ENCODE results near the gene ENGASE. TPM values are rescaled to one million over a fixed set of nuclear protein-coding genes. Genes with fewer than 3 reads are reported as not detected.

The ENGASE gene
- total and polyA plus RNA-seq, 2 of the 8 experiments (the other 6 are each of a cell fraction or from before 2014, with no cell fraction given): 9.3 to 36.1 TPM

GRCh38 chr17:79027274-79027924, 47.2 kb upstream of the ENGASE start:
- Histone ChIP-seq H3K56ac (replicated peaks; ENCODE audit: insufficient read length, low read depth, low read length) (no peak overlapping the region), H3K4me2 (ENCODE audit: insufficient read depth in 1 of 2, low read depth in 2 of 2, low read length in 2 of 2) (no peak overlapping the region; a peak in 1 of 4 replicates), H4K91ac (replicated peaks; ENCODE audit: insufficient read length, low read length) (no peak overlapping the region), H2BK12ac (ENCODE audit: low read depth, low read length) (no peak overlapping the region), H3K79me1 (ENCODE audit: low read depth, low read length) (no peaks in the 10 kb centered on the region), H3K18ac (ENCODE audit: extremely low read depth, low read length) (no peak overlapping the region), H3K4me3 (ENCODE audit: extremely low read depth in 1 of 4, insufficient read depth in 2 of 4, low read depth in 3 of 4, low read length in 4 of 4) (no peak overlapping the region), H2BK15ac (ENCODE audit: low read length) (peak overlapping the region; percentile 72; the same call in 1 of the 2 replicates), H2AFZ (ENCODE audit: low read length) (no peak overlapping the region), H3K9me3 (ENCODE audit: insufficient read depth in 2 of 2, low read depth in 1 of 2, low read length in 1 of 2) (no peaks in the 10 kb centered on the region), H4K8ac (ENCODE audit: extremely low read depth, insufficient read depth, low read length) (no peak overlapping the region), H4K5ac (ENCODE audit: insufficient read length, low read depth, low read length) (no peak overlapping the region), H3K23ac (ENCODE audit: insufficient read length) (no peak overlapping the region), H3K27me3 (replicated peaks in 1 of 4; ENCODE audit: control insufficient read depth in 3 of 4, extremely low read depth in 1 of 4, insufficient read depth in 3 of 4, low read length in 3 of 4) (peaks cover 16 to 63% (median 55%) of the 10 kb centered on the region in 4 experiments), H3K23me2 (ENCODE audit: low read depth, low read length) (peaks cover 9% of the 10 kb centered on the region; the same call in 1 of the 2 replicates), H3K79me2 (ENCODE audit: control insufficient read depth in 1 of 2, insufficient read depth in 2 of 2, low read length in 2 of 2) (no peaks in the 10 kb centered on the region), H2BK20ac (ENCODE audit: low read length) (no peak overlapping the region), H2BK5ac (ENCODE audit: low read depth, low read length) (no peak overlapping the region), H4K20me1 (replicated peaks in 1 of 2; ENCODE audit: control insufficient read depth in 1 of 2, insufficient read depth in 2 of 2, low read length in 2 of 2) (peaks cover under 1 to 2% of the 10 kb centered on the region in 2 experiments), H3K27ac (ENCODE audit: low read depth, low read length) (no peak overlapping the region), H3K4me1 (replicated peaks in 1 of 4; ENCODE audit: control insufficient read depth in 3 of 4, insufficient read depth in 4 of 4, low read length in 3 of 4) (peaks cover 3 to 7% (median 6%) of the 10 kb centered on the region in 4 experiments; a peak in 4 of 7 replicates), H2AK5ac (ENCODE audit: low read depth, low read length) (no peak overlapping the region), H3K36me3 (ENCODE audit: control insufficient read depth in 2 of 4, insufficient read depth in 4 of 4, low read length in 3 of 4) (no peaks in the 10 kb centered on the region), H3K9ac (replicated peaks in 1 of 4; ENCODE audit: extremely low read depth in 1 of 4, low read depth in 3 of 4, low read length in 3 of 4) (no peak overlapping the region), H2BK120ac (replicated peaks; ENCODE audit: low read depth, low read length) (no peak overlapping the region), H3K14ac (ENCODE audit: insufficient read length) (no peak overlapping the region), H3K4ac (replicated peaks; ENCODE audit: insufficient read length, low read depth, low read length) (no peak overlapping the region)
- 85% methylated on average over 10 of the region's 10 CpGs; no CpG with 5 or more reads in 1 of the 2 experiments for WGBS, 2 experiments (ENCODE audit: extremely low coverage in 1 of 2, insufficient coverage in 1 of 2, insufficient read length in 1 of 2, insufficient replicate concordance in 2 of 2, low coverage in 1 of 2, low lambda C conversion rate in 2 of 2, missing lambda C conversion rate in 1 of 2)
- no peak for FAIRE-seq
- DNase-seq (ENCODE audit: low read depth in 1 of 2, low spot score in 2 of 2): no peak
- CTCF ChIA-PET (ENCODE audit: partially characterized antibody): interaction anchor here (1.1 to 6.3 kb wide), 6 partner anchors 10 to 46 kb away, joined by 3 to 55 read pairs (median 9); no protein-coding TSS in a partner anchor
- POLR2A ChIA-PET (ENCODE audit: partially characterized antibody): interaction anchor here (1.0 kb wide), 1 partner anchor 13 kb away, joined by 3 read pairs; no protein-coding TSS in a partner anchor
- TF ChIP-seq RNF2 (IDR thresholded peaks at IDR 0.05; ENCODE audit: borderline replicate concordance, low read depth, low read length, missing control alignments, poor library complexity, severe bottlenecking) (no peak), SP2 (IDR thresholded peaks at IDR 0.05; ENCODE audit: low read length) (no peak), EGR1 (IDR thresholded peaks at IDR 0.05; ENCODE audit: borderline replicate concordance, low read depth, low read length) (no peak), JUND (IDR thresholded peaks at IDR 0.05; ENCODE audit: low read length) (no peak), CBX8 (IDR thresholded peaks at IDR 0.05; ENCODE audit: borderline replicate concordance, low read depth, low read length) (no peak), SAP30 (IDR thresholded peaks at IDR 0.05; ENCODE audit: insufficient read depth, insufficient replicate concordance, low read length) (no peak), USF2 (IDR thresholded peaks at IDR 0.05; ENCODE audit: low read length) (no peak), YY1 (IDR thresholded peaks at IDR 0.05; ENCODE audit: low read depth, low read length) (no peak), RFX5 (IDR thresholded peaks at IDR 0.05; ENCODE audit: borderline replicate concordance, low read depth, low read length) (no peak), RXRA (IDR thresholded peaks at IDR 0.05; ENCODE audit: insufficient read depth, low read depth, low read length) (no peak), CREB1 (IDR thresholded peaks at IDR 0.05) (no peak)
